ENCODE measurements around the gene DTX3. TPM values are rescaled to one million over a fixed set of nuclear protein-coding genes. Genes with fewer than 3 reads are reported as not detected.

Gene DTX3
- total RNA-seq, 1 donor from 2014 or later: 22.1 TPM

GRCh38 chr12:57592551-57593165 is 12.0 kb upstream of the DTX3 start:
- intact Hi-C loops (cut with DNase I): no loop called here
- Histone ChIP-seq H3K9me3 (no peaks in the 10 kb centered on the region), H3K27me3 (no peaks in the 10 kb centered on the region), H3K4me1 (peaks cover 27% of the 10 kb centered on the region), H3K4me3 (no peak overlapping the region), H3K36me3 (peaks cover 0 to 7% of the 10 kb centered on the region in 2 donors), H3K27ac (no peak overlapping the region)
- no peak for DNase-seq (ENCODE audit: extremely low spot score in 2 of 2)
- TF ChIP-seq POLR2A (IDR thresholded peaks at IDR 0.05) (no peak), CTCF (IDR thresholded peaks at IDR 0.05) (no peak), POLR2AphosphoS5 (IDR thresholded peaks at IDR 0.05; ENCODE audit: insufficient read depth in 1 of 2, low read depth in 1 of 2) (no peak)

GRCh38 chr12:57593187-57593586 is 11.4 kb upstream of the DTX3 start:
- peaks cover 0 to 11% of the 10 kb centered on the region in 2 donors for H3K36me3 ChIP-seq
- peaks cover 27% of the 10 kb centered on the region for H3K4me1 ChIP-seq
- TF ChIP-seq CTCF (IDR thresholded peaks at IDR 0.05) (no peak), POLR2AphosphoS5 (IDR thresholded peaks at IDR 0.05; ENCODE audit: insufficient read depth in 1 of 2, low read depth in 1 of 2) (no peak), POLR2A (IDR thresholded peaks at IDR 0.05) (no peak)
- H3K27ac ChIP-seq: no peak overlapping the region
- no peaks in the 10 kb centered on the region for H3K9me3 ChIP-seq
- H3K27me3 ChIP-seq: no peaks in the 10 kb centered on the region
- intact Hi-C loops (cut with DNase I): no loop called here
- DNase-seq (ENCODE audit: extremely low spot score in 2 of 2): no peak
- no peak overlapping the region for H3K4me3 ChIP-seq

GRCh38 chr12:57600395-57600794 is 4.2 kb upstream of the DTX3 start:
- Histone ChIP-seq H3K36me3 (peaks cover 0 to 40% of the 10 kb centered on the region in 2 donors), H3K9me3 (no peaks in the 10 kb centered on the region), H3K27ac (no peak overlapping the region), H3K27me3 (no peaks in the 10 kb centered on the region), H3K4me3 (no peak overlapping the region), H3K4me1 (peaks cover 23% of the 10 kb centered on the region)
- no peak for DNase-seq (ENCODE audit: extremely low spot score in 2 of 2)
- TF ChIP-seq POLR2A (IDR thresholded peaks at IDR 0.05): no peak
- no peak for TF ChIP-seq CTCF (IDR thresholded peaks at IDR 0.05)
- no peak for TF ChIP-seq POLR2AphosphoS5 (IDR thresholded peaks at IDR 0.05; ENCODE audit: insufficient read depth in 1 of 2, low read depth in 1 of 2)
- intact Hi-C loops (cut with DNase I): no loop called here

GRCh38 chr12:57602544-57602943 is 2.1 kb upstream of the DTX3 start:
- intact Hi-C loops (cut with DNase I): no loop called here
- H3K27me3 ChIP-seq: no peaks in the 10 kb centered on the region
- DNase-seq (ENCODE audit: extremely low spot score in 2 of 2): no peak
- peak overlapping the region; percentile 99 for H3K27ac ChIP-seq
- no peak overlapping the region for H3K4me3 ChIP-seq
- no peak for TF ChIP-seq POLR2A (IDR thresholded peaks at IDR 0.05)
- no peak for TF ChIP-seq CTCF (IDR thresholded peaks at IDR 0.05)
- TF ChIP-seq POLR2AphosphoS5 (IDR thresholded peaks at IDR 0.05; ENCODE audit: insufficient read depth in 1 of 2, low read depth in 1 of 2): no peak
- H3K4me1 ChIP-seq: peaks cover 26% of the 10 kb centered on the region
- H3K9me3 ChIP-seq: no peaks in the 10 kb centered on the region
- peaks cover 0 to 34% of the 10 kb centered on the region in 2 donors for H3K36me3 ChIP-seq

DNA sequence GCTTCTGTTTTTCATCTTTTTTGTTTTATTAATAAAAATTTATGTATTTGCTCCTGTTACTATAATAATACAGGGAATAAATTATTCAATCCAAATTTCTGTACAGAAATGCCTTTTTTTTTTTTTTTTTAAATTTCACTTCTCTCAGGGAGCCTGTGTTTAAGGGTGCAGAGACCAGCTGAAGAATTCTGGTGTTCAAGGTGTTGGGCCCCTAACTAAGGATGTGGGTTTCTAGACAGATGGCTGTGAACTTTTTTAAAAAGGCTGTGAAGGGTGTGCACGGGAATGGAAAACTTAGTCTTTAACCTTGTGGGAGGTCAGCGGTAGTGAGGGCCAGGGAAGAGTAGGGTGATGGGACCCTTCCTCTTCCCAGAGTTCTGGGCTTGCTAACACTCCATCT is 1.3 kb upstream of the DTX3 start:
- peaks cover 0 to 29% of the 10 kb centered on the region in 2 donors for H3K36me3 ChIP-seq
- no peak for DNase-seq (ENCODE audit: extremely low spot score in 2 of 2)
- peaks cover 26% of the 10 kb centered on the region for H3K4me1 ChIP-seq

More for the DNA sequence above, 1.3 kb upstream of the DTX3 start:
- intact Hi-C loops (cut with DNase I): no loop called here
- Histone ChIP-seq H3K27me3 (no peaks in the 10 kb centered on the region), H3K9me3 (no peaks in the 10 kb centered on the region), H3K27ac (peak overlapping the region; percentile 99), H3K4me3 (no peak overlapping the region)
- TF ChIP-seq CTCF (IDR thresholded peaks at IDR 0.05) (no peak), POLR2A (IDR thresholded peaks at IDR 0.05) (no peak), POLR2AphosphoS5 (IDR thresholded peaks at IDR 0.05; ENCODE audit: insufficient read depth in 1 of 2, low read depth in 1 of 2) (no peak)

All from vagina (tissue), 2 donors.